NCI-H1105 (cell line): ENCODE data around the gene DIRAS1.
"Not testable (repeated sequence)": the region's sequence is repeated elsewhere in the genome, so short reads cannot be mapped to it uniquely, and the experiment has no call there.

ENCODE experiments used
- DNase-seq: peaks from one replicate; lab custom pipeline; 2025; lab: John Stamatoyannopoulos, UW

DIRAS1 gene

DNA sequence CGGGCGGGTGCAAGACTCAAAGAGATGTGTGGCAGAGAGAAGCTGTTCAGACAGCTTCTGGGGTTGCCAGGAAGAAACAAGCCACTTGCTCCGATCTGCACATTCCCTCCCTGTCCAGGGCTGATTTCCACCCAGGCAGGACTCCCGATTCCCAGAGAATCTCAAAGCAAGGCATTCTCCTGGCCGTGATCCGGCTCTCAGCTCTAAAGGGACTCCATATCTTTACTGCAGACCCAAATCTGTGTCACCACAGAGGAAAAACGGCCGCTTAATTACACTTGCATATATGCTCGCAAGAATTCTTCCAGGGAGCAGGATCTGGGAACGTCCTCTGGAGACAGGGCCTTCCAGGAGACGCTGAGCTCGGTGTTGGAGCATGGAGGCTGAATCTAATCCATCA lies 44.3 kb downstream of the DIRAS1 start:
- DNase-seq, result no peak

DNA sequence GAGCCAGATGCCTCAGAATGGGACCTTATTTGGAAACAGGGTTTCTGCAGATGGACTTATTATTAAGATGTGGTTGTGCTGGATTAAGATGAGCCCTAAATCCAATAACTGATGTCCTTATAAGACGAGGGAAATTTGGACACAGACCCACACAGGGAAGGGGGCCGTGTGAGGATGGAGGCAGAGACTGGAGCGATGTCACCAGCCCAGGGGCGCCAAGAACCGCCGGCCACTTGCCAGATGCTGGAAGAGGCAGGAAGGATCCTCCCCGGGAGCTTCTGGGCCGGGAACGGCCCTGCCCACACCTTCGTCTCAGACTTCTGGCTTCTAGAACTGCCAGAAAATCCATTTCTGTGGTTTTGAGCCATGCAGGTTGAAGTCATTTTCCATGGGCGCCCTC lies 45.3 kb downstream of the DIRAS1 start:
- DNase-seq, result no peak

DNA sequence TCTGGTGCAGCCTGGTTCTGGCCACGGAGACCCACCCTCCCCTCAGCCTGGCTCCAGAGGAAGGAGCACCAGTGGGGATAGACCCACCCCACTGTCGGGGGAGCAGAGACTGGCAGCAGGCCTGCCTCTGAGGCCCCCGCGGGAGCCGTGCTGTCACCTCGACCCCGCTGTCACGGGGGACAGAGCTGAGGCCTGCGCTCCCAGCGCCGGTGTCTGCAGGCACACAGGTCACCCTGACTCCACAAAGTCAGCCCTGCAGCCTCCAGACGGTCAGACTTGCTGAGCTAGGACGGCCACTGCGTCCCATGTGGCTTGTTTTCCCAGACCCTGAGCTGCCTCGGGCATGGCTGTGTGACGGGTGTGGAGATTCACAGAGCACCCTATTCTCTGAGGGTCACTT lies 51.0 kb downstream of the DIRAS1 start:
- DNase-seq, result no peak

DNA sequence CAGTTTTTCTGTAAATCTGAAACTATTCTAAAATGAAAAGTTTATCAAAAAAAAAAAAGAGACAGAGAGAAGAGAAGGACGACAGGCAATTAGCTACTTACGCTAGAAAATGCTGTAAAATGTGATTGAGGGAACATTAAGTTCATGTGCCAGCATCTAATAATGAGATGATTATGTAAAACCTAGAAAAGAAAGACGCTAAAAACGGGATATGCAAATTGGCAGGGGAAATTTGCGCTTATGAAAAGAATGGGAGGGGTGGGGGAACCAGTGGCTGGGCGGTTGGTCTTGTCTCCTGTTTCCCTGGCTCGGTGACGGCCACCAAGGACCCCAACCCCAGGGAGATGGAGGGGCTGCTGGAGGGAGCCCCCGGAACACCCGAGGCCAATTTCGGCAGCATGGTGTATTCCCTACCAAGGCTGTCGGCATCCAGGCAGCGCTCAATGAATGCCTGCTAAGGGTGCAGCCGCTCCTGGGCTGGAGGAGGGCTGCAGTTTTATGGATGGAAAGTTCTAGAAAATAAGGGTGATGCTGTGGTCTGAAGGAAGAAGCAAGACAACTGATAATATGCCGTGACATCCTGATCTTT lies 52.9 kb downstream of the DIRAS1 start:
- DNase-seq, result no peak

DNA sequence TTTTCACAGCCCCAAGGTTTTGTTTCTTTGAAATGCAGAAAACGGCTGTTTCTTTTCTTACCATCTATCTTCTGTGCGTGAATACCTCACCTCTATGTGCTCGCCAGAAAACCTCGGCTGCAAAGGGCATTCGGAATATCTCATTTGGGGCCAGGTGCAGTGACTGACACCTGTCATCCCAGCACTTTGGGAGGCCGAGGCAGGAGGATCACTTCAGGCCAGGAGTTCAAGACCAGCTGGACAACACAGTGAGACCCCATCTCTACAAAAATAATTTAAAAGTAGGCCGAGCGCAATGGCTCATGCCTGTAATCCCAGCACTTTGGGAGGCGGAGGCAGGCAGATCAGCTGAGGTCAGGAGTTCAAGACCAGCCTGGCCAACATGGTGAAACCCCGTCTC lies 53.8 kb downstream of the DIRAS1 start:
- not testable (repeated sequence) for DNase-seq

DNA sequence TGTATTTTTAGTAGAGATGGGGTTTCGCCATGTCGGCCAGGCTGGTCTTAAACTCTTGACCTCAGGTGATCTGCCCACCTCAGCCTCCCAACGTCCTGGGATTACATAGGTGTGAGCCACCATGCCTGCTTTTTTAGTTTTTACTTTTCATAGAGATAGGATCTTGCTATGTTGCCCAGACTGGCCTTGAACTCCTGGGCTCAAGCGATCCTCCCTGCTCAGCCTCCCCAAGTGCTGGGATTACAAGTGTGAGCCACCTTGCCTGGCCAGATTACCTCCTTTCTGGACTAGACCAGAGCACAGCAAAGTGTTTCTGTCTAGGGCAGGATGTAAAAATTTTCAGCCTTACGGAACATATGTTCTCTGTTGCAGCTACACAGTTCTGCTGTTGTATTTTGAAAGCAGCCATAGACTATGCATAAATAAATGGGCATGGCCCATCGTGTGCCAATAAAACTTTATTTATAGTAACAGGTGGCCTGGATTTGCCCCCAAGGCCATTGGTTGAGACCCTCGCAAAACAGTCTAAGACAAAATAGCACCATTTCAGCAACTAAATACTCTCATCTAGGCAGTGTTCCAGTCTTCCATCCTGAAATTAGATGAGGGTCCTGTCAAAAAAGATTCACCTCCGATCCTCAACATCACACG lies 54.7 kb downstream of the DIRAS1 start:
- DNase-seq, result no peak

DNA sequence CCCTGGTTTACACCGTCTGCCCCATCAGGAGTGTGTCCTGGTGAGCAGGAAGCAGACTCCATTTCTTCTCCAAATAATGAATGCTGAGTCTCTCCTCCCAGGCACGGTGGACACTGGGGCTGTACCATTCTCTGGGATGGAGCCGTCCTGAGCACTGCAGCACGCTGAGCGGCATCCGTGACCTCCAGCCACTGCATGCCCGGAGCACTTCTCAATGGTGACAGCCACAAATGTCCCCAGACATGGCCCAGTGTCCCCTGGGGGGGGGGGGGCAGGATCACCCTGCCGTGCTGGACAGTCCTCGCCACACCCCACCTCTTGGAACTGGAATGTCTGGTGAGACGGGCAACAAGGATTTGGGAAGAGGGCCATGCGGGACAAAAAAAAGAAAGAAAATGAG lies 56.1 kb downstream of the DIRAS1 start:
- no peak for DNase-seq
